Stimulated activated CD8-positive, alpha-beta memory T cell treated with anti-CD3 and anti-CD28 coated beads, Interleukin-15, amount 100 ng/mL, for 48 hours (primary cell): ENCODE results near the gene WDR59.
"Not testable (repeated sequence)": the region's sequence is repeated elsewhere in the genome, so short reads cannot be mapped to it uniquely, and the experiment has no call there.

Source experiments
- DNase-seq, 2 donors: peaks; one replicate each; pipeline ENCODE4 v3.0.0-alpha.2; 2020; ENCODE audit warnings: low read depth in 2 of 2

WDR59 gene

DNA sequence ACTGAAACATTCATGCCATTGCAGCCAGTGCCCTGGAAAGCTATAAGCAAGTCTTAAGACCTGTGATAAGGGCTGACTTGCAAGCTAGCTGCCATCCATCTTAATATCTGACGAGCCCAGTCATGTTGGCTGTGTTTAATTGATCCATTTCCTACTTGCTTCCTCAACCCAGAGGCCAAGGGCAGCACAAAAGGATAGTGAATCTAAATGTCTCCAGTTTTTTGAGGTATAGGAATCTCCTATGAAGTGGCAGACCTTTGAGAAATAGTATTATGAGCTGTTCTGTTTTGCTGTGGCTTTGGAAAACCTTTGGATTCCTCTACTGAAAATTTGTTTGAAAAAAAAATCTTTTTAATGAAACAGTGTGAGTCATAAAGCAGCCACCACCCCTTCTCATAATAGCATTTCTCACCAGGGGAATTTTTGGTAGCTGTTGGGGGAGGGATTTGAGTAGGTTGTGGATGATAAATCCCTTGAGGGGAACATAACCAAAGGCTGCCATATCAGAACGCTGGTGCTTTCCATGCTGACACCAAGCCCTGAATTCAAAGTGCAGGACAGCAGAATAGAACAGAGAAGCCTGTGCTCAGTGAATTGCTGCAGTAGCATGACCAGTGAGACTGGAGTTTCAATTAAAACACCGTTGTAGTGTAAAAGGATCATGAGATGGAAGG lies 26.8 kb upstream of the WDR59 start:
- DNase-seq = peak; percentile 27 to 35

DNA sequence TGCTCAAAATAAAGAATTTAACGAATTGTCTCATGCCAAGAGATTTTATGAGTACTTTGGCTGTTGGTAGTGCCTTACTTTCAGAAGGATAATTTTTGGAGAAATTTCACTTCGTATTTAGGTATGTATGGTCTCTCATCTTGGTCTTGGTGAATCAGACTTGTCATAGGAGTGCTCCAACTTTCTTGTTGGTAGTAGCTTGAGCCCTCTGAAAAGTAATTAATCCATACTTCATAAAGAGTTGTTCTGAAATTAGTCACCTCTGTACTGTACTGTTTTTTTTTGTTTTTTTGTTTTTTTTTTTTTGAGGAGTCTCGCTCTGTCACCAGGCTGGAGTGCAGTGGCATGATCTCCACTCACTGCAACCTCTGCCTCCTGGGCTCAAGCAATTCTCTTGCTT lies 25.5 kb upstream of the WDR59 start:
- DNase-seq = no peak

DNA sequence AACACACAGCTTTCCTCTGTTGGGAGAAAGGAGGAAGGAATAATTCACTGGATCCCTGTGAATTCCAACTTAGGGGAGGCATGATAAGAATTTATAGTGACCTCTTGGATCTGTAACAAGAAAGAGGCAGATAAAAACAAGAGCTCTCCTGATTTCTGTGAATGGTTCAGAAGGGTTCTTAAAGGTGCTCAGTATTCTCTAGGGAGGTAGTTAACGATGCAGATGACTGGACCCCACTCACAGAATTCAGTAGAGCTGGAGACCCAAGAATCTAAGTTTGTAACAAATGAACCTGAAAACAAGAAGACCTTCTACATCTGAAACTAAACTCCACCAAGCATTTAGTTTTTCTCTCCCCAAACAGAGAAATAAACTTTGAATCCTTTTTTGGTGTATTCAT lies 22.5 kb upstream of the WDR59 start:
- no peak for DNase-seq

DNA sequence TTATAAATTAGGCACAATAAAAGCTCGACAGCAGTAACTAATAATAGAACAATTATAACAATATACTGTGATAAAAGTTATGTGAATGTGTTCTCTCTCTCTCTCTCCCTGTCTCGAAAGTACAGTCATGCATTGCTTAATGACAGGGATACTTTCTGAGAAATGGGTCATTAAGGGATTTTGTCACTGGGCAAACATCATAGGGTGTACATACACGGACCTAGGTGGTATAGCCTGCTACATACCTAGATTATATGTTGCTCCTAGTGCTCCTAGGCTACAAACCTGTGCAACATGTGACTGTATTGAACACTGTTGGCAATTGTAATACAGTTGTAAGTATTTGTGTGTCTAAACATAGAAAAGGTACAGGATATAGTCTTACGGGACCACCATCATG lies 20.8 kb upstream of the WDR59 start:
- DNase-seq = no peak

DNA sequence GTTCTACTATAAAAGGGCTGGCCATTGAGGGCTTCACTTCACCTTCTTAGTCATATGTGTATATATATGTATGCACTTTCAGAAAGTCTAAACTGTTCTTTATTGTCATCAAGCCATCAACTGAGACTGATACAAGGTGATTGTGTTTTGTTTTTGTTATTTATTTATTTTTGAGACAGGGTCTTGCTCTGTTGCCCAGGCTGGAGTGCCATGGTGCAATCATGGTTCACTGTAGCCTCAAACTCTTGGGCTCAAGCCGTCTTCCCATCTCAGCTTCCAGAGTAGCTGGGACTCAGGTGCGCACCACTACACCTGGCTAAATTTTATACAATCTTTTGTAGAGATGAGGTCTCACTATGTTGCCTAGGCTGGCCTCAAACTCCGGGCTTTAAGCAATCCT lies 19.5 kb upstream of the WDR59 start:
- no peak for DNase-seq

DNA sequence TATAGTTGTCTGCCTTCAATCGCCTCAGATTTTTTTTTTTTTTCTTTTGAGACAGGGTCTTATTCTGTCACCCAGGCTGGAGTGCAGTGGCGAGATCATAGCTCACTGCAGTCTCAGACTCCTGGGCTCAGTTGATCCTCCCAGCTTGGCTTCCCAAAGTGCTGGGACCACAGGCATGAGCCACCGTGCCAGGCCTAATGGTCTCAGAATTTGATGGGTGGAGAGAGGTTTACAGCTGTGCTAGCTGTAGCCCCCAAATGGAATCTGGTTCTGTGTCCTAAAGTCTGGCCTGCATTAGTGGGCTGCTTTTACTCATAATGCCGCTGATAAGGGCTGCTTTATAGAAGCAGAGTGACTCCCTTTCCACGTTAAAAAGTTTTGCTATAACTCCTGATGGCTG lies 19.0 kb upstream of the WDR59 start:
- no peak for DNase-seq

DNA sequence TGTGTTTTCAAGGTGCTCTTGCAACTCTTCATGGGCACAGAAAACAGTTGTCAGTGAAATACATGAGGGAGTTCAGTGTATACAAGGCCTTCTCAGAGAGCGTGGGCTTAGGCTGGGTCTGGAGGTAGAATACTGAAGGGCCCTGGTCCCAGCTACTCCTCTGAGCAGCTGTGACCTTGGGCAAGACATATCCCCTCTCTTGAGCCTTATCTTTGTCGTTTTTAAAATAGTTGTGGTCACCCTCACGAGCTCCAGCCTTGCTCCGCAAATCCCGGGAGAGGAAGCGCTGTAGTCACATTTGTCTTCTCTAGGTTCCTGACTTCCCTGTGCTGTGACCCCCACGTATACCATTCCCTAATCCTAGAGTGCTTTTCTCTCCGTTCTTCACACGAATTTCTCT lies 17.6 kb upstream of the WDR59 start:
- DNase-seq = no peak

DNA sequence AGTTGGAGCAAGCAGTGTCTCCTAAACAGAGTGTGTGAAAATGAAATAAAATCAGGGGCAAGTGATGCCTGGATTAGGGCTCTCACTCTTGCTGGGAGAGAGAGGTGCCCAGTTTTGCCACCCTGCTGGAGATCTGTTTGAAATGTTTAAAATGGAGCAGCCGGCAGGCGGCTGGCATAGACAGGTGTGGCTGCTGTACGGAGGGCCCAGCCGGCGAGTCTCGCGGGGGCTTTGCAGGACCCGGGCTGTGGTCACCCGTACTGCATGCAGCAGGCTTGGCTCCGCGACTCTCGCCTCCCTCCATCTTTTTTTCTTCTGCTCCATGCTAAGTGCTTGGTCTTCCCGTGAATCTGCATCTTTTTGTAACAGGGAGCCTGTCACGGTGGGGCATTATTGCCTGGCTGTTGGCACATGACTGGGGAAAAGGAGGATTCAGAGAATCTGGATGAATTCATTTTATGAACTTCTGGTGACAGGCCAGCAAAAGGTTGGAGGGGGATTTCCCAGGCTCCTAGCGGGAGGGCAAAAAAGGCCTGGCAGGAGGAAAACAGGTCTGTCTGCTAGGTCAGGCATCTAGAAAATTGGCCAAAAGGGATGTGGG lies 15.7 kb upstream of the WDR59 start:
- DNase-seq = no peak

DNA sequence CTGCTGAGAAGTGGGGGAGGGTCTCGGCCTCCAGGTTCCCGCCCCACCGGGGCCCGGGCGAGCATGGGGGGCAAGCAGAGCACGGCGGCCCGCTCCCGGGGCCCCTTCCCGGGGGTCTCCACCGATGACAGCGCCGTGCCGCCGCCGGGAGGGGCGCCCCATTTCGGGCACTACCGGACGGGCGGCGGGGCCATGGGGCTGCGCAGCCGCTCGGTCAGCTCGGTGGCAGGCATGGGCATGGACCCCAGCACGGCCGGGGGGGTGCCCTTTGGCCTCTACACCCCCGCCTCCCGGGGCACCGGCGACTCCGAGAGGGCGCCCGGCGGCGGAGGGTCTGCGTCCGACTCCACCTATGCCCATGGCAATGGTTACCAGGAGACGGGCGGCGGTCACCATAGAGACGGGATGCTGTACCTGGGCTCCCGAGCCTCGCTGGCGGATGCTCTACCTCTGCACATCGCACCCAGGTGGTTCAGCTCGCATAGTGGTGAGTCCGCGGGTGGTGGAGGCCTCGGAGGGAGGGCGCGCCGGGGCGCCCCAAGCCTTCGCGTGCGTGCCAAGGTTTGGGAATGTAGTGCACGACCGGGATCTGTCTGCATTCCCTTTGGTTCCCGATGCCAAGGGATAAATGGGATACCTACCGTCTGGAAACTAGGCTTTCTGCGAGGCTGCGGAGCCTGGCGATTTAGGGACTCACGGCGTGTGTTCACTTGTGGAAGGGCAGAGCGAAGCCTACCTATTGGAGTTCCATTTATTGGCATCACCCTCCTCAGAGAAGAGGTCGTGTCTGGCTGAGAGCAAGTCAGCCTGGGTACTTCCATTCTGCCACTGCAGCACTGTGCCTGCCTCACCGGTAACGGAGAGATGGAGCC lies 14.9 kb upstream of the WDR59 start:
- peak; percentile 18 to 32 for DNase-seq

DNA sequence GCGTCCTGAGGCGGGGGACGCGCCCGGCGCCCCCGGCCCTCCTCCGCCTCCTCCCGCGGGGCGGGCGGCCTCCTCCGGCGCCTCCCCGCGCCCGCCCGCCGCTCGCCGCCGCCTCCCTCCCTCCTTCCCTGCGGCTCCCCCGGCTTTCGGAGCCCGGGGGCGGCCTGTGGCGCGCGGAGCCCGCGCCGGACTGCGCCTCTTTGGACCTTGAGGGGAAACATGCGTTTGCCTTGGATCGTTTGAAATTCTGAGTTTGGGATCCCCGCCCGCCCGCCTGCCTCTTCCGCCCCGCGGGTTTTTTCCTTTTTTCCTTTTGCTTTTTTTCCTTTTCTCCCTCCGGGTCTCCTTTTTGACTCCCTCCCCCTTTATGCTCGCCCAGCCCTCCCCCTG lies 14.3 kb upstream of the WDR59 start:
- peak; percentile 7 to 13 for DNase-seq

DNA sequence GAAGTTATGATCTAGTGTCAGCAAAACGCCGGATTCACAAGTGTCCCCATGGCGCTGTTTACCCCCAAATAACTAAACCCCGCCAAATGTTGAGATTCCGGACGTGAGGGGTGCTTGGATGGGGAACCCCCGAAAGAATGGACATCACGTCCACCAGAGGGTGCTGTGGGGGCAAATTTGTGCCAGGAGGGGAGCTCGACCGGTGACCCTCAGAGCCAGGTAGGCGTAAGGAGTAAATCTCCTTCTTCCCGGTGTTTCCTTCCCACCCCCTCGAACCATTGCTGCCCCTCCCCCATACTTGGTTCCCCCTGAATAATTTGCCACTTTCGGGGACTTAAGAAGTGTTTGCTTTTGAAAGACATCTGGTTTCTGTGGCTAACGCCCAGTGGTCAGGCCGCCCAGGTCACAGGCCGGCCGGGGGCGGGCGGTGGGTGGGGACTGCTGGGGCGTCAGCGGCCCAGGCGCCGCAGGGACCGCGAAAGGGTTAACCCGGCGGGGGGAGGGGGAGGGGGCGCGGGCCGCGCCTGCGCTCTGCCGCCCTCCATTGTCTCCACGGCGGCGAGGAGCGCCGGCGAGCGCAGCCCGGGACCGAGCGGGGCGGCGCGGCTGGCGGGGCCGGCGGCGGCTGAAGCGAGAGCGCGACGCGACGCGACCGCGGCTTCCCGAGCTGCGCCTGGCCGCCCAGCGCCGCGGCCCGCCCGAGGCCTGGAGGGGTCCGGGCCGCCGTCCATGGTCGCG lies 13.7 kb upstream of the WDR59 start, which contains the start of gene ZNRF1:
Gene ZNRF1, plus strand, starts transcription at position 544 of the 738 bp plus-strand sequence. CDS start 648 bp downstream, outside the sequence.
- peak; percentile 80 to 83 for DNase-seq

DNA sequence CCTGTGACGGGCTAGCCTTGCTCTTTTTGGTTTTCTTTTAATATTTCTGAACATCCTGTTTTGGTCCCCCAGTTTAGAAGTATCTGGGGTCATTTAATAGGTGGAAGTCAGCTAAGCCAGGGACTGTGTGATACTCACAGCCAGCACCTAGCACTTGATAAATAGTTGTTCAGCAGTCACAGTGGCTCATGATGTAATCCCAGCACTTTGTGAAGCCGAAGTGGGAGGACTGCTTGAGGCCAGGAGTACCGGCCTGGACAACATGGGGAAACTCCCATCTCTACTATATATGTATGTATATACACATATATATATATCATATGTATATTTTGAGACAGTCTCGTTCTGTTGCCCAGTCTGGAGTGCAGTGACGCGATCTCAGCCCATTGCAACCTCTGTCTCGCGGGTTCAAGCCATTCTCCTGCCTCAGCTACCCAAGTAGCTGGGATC lies 12.1 kb upstream of the WDR59 start:
- DNase-seq = no peak

DNA sequence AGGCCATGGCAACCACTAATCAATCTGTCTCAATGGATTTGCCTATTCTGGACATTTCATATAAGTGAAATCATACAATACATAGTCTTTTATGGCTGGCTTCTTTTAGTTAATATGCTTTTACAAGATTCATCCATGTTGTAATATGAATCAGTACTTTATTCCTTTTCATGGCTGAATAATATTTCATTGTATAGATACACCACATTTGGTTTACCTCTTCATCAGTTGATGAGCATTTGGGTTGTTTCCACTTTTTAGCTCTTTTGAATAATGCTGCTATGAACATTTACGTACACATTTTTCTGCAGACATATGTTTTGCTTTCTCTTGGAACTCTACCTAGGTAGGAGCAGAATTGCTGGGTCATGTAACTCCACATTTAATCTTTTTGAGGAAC lies 11.1 kb upstream of the WDR59 start:
- DNase-seq = no peak

DNA sequence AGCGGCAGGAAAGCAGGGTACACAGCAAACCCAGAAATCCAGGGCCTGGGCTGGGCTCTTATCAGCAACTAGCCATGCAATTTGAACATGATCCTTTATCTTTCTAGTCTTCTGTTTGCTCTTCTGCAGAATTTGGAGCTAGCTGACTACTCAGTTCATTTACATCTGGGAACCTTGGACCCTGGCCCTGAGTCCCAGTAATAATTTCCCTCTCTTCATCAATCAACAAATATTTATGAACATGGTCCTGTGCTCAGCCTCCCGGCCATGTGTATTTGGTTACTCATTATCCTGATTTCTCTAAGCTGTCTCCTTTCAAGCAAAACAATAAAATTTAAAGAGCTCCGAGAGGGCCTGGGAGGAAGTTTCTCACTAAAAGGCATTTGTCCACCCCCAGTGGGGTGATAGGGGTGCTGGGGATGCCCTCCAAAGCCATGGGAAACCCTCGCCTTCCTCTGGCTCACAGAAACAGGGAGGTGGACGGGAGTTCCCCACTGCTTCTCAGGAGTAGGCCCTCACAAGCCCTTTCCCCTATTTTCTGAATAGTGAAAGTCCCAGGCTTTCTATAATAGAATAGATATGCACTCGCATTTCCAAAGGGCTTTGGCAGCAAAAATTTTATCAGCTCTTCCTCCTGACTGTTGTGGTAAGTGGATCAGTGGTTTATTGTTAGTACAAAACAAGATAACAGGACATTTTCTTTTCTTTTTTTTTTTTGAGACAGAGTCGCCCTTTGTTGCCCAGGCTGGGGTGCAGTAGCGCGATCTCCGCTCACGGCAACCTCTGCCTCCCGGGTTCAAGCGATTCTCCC lies 6.9 kb upstream of the WDR59 start:
- DNase-seq = no peak

DNA sequence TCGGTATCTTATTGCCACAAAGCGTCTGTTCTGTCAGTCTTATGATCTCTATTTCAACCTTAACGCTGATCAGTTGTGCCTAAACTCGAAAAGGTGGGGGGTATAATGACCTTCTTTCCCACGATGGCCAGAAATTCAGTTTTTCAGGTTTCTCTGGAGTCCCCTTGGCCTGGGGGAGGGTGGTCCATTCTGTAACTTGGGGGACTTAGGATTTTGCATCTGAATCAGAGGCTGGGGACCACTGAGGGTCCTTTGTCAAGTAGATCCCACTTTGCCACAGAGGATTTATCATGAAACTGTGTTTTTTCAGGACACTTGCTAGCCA lies 6.3 kb upstream of the WDR59 start:
- DNase-seq = no peak

DNA sequence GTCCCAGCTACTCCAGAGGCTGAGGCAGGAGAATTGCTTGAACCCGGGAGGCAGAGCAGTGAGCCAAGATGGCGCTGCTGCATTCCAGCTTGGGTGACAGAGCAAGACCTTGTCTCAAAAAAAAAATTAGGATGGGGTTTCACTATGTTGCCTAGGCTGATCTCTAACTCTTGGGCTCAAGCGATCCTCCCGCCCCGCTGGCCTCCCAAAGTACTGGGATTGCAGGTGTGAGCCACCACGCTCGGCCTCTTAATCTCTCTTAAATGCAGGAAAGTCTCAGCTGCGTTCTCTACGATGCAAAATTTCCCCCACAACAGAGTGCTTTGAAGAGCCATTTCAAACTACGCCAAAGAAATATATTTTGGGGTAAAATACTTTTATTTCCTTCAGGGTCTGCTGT lies 5.9 kb upstream of the WDR59 start:
- DNase-seq = no peak

DNA sequence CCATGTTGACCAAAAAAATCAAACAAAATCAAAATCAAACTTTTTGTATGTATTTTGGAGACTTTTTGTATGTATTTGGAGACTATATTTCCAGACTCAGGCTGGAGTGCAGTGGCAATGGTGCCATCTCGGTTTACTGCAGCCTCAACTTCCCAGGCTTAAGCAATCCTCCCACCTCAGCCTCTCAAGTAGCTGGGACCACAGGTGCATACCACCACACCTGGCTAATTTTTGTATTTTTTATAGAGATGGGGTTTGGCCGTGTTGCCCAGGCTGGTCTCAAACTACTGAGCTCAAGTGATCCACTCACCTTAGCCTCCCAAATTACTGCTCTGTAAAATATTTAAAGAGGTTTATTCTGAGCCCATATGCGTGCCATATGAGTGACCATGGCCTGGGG lies 4.9 kb upstream of the WDR59 start:
- not testable (repeated sequence) for DNase-seq

DNA sequence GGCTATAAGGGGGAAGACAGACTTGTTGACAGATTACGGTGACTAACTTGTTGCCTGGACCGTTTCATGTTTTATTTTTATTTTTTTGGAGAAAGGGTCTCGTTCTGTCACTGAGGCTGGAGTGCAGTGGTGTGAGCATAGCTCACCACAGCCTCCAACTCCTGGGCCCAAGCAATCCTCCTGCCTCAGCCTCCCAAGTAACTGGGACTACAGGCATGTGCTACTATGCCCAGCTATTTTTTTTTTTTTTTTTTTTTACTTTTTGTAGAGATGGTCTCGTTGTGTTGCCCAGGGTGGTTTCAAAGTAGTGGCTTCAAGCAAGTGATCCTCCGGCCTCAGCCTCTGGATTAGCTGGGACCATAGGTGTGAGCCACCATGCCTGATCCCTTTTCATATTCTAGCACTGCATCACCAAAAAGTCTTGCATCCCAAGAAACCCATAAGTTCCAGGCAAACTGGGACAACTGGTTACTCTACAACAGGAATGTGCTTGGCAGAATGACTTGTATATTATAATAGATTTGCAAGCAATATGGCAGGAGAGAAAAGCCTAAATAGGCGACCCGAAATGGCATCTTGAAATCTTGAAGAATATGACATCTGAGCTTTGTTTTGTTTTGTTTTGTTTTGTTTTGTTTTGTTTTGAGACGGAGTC lies 2.2 kb upstream of the WDR59 start:
- no peak for DNase-seq

DNA sequence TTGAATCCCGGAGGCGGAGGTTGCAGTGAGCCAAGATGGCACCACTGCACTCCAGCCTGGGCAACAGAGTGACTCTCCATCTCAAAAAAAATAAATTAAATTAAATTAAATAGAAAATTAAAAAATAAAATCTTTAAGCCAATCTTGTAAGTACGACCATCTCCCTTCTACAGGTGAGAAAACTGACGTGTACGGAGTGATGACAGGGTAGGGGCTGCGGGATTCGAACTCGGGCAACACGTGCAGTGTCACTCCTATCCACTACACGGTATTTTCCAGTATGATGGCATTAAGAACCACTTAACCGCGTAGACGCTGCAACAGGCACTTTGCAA lies 762 bp downstream of the WDR59 start:
- no peak for DNase-seq

DNA sequence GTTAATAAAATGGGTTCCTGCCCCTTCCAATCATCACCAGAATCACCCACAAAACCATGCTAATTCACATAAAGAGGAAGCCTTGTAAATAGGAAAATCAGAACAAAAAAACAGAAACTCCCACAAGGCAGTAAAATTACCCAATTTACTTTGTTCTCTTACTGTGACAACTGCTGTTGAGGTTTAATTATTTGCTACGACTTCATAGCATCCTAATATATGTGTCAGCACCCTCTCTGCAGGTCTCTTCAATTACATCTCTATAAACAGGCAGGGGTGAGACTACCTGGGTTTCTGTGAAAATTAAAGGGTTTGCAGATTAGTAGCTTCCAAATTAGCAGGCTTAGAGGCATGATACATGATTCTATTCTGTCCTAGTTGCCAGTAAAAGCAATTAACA lies 2.7 kb downstream of the WDR59 start:
- DNase-seq = no peak

DNA sequence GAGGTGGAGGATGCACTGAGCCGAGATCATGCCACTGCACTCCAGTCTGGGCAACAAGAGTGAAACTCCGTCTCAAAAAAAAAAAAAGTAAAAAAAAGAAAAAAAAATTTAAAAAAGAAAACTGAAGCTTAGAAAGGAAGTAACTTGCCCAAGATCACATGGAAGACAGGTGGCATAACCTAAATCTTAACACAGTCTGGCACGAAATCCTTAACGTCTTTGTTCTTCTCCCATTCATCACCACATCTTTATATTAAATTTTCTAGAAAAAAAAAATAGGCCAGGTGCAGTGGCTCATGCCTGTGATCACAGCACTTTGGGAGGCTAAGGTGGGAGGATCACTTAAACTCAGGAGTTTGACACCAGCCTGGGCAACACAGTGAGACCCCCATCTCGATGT lies 9.3 kb downstream of the WDR59 start:
- no peak for DNase-seq
